Superior temporal gyrus (tissue), 1 donor: ENCODE results near the gene THEMIS.
A peak's percentile ranks its signal among the peaks of the same experiment; 100 is the strongest.
"Not testable (repeated sequence)": the region's sequence is repeated elsewhere in the genome, so short reads cannot be mapped to it uniquely, and the experiment has no call there.

Experiments used
- DNase-seq: peaks from one replicate; pipeline ENCODE4 v3.0.0-alpha.2; 2016; ENCODE audit errors: extremely low spot score

THEMIS gene

DNA sequence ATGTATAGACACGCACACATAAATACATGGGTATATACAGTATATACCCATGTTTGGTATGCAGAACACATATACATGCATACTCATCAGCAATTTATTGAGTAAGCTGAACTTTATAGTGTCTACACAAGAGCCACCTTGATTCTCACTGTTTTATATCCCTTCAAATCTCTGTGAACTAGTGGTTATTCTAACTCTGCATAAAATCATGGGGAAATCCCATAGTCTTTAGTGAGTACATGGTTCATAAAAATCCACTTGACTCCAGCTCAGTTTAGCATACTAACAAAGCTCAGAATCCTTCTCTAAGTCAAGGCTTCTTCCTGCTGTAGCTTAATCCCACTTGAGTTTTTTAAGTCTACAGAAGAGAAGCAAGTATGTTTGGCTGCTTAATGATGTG is 104.1 kb downstream of the THEMIS start:
- no peak for DNase-seq

DNA sequence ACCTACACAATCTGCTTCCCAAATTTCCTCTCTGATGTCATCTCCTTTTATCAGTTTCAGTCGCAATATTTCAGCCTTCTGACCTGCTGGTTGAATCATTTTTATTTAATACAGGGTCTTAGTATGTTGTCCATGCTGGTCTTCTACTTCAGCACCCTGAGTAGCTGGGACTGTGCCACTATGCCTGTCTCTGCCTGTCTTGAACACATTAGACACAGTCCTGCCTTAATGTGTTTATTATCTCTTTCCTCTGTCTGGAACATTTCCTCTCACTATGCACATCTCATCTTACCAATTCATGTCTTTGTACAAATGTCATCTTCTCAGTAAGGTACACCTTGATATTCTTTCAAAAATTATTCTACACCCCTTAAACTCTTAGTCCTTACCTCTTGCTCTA is 106.5 kb downstream of the THEMIS start:
- no peak for DNase-seq

DNA sequence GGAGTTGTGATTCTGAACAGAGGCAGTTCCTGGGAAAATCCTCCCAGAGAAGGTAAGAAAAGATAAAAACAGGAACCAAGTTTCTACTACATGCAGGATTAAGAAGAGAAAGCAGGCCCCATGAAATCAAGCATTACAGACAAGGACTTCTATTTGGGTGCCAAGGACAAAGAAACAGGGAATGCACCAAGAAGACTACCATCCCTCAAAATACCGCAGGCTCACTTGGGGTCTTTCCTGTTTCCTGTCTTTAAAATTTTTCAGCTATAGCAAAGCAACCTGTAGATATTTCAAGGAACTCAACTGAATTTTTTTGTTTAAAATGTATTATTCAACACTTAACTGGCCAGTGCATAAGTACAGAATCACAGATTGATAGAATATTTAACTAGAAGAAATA is 107.5 kb downstream of the THEMIS start:
- no peak for DNase-seq

DNA sequence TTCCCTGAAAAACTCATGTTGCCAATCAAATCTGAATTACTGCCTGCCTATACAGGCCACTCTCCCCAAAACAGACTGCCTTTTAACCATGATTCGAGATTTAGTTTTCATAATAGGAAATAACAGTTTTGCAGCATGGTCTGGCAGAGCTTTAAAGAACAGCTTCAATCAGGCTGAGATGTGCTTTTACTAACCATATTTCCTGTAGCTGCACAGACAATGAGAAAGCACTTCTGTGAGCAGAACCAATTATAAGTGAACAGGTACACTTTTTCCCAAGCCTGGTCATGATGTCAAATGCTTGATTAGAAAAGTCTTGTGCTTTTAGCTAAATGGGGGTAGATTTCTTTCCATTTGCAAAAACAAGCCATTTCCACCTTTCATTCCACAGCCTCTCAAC is 108.2 kb downstream of the THEMIS start:
- no peak for DNase-seq

DNA sequence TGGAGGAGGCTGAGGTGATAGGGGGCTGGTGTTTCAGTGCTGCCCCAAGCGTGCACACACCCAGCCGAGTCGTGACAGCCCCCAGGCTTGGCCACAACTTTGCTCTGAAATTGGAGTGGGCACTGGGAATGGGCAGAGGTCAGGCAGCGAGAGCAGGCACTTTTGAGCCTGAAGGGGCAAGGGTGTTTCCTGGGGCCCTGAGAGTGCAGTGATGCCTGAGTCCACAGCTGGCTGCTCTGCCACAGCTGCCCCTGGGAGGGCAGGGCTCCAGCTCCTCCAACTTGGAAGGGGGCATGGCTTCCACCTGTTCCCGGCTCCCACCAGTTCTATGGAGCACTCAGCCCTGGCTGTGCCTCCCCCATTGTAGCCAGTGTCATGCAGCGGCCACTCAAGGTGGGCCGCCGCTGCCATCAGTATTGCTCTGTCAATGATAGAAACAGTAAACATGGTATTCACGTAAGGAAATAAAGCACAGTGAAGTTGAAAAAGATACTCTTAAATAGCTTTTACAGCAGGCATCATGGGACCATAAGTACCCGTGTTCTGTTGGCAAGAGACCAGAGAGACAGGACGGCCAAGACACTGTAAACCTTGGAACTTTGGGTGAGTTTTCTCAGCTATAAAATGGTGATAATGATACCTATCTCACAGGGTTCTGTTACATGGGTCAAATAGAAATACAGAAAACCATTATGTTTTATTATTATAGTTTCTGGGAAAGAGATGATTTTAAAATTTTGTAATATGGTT is 108.9 kb downstream of the THEMIS start:
- no peak for DNase-seq

DNA sequence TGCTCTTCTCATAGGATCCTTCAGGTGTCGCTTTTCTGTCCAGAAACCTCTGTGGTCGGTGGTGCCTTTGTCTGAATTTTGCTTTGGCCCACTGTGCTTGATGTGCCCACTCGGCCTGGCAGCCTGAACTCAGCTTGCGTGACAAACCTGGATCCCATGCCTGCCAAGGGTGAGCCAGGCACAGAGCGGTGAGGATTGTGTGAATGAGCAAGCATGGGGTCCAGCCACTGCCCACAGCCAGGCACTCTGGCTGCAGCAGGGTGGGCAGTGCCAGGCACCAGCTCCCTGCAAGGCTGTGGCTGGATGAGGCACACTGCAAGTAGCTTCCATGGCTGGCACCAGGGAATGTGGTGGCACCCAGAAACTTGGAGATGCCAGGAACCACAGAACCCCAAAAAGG is 110.3 kb downstream of the THEMIS start:
- DNase-seq: no peak

DNA sequence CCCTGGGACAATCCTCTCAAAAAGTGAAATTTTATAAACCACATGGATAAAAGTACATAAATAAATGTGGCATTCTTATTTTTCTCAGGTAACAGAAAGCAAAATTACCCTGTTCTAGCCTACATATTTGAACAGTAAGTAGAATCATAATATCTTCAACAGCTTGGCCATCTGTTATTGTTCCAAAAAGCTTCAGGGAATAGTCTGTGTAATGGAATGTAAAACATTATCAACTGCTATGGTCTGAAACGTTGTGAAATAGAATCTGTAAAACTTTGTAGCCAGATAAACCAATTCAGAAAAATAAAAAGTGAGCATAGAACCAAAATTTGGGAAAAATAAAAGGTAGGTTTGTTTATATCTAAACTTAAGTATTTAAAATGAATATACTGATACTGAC is 114.7 kb downstream of the THEMIS start:
- DNase-seq: no peak

DNA sequence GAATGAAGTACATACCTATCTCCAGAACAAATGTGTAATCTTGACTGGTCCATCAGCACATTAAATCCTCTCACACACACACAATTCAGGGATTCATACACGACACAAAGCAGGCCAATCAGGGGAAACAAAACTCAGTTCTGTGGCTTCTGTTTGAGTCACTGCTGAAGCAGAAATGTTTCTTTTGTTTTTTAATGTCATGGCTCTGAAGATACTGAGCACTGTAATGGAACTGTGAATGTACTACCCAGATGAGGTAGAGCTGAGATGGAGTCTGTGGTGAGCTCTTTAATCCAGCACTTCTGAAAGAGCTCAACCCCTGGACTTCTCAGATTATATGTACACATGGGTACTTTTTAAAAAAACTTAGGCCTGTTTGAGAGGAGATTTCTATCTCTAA is 116.4 kb downstream of the THEMIS start:
- no peak for DNase-seq

DNA sequence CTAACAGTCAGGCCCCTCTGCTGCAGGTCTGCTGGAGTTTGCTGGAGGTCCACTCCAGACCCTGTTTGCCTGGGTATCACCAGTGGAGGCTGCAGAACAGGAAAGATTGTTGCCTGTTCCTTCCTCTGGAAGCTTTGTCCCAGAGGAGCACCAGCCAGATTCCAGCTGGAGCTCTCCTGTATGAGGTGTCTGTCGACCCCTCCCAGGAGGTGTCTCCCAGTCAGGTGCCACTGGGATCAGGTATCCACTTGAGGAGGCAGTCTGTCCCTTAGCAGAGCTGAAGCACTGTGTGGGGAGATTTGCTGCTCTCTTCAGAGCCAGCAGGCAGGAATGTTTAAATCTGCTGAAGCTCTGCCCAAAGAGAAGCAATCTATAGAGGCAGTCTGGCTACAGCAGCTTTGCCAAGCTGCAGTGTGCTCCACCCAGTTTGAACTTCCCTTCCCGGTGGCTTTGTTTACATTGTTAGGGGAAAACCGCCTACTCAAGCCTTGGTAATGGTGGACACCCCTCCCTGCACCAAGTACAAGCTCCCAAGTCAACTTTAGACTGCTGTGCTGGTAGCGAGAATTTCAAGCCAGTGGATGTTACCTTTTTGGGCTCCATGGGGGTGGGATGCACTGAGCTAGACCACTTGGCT is 119.1 kb downstream of the THEMIS start:
- DNase-seq: not testable (repeated sequence)

DNA sequence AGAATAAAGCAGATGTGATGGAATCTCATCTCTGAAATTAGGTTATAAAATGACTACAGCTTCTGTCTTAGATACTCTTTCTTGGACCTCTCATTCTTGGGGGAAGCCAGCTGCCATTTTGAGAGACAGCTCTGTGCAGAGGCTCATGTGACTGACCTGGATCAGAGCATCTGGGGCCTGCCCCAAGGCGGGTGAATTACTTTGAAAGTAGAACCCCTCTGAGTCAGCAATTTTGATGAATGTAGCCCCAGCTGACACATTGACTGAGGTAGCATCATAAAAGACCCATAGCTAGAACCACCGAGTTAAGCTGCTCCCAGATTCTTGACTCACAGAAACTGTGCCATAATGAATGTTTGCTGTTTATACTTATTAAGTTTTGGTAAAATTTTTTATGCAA is 124.5 kb downstream of the THEMIS start:
- no peak for DNase-seq

DNA sequence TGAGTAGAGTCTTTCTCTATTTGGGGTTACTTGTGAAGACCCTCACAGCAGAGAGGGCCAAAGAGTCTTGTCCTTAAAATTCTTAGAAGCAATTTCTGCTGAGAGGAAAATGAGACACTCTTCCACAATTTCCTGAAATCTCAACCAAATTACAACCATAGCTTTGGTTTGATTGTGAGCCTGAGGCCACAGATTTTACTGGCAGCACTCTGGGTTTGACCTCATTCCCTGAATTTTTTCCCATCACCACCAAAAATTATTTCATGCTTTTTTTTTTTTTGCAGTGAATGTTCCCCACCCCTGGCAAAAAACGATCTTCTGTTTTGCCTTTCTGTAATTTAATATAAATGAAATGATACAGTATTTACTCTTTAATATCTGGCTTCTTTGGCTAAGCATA is 125.5 kb downstream of the THEMIS start:
- DNase-seq: no peak

DNA sequence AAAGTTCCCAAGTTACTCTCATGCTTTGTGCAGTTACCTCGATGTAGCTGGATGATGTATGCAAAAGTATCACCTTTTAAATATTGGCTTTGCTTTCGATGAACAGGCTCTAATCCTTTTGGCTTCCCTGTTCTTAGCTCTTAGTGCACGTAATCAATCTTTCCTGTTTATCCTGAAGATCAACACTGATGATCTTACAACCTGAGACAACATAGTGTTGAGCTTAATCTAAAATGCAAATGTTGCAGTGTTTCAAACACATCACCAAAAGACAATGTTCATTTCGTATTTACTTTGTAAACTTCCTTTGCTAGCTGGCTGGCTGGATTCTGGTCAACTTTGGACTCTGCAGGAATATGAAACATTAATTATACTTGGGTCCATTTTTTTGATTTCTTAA is 132.1 kb downstream of the THEMIS start:
- no peak for DNase-seq

DNA sequence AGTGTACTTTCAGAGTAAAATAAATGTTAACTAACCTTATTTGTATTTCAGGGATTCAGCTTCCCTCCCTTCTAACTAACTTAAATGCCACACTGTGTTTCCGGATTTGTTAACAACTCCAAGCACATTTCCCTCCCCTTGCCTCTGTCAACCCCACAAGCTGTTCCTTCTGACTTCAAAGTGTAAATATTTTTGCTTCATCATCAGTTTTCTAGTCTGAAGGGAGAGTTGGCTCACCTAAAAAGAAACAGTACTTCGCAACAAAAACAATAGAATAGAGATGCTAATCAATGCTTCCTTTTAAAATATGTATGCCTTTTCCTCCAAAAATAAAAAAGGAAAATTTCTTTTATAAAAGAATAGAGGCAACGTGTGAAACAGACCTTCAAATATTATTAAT is 132.6 kb downstream of the THEMIS start:
- DNase-seq: no peak

DNA sequence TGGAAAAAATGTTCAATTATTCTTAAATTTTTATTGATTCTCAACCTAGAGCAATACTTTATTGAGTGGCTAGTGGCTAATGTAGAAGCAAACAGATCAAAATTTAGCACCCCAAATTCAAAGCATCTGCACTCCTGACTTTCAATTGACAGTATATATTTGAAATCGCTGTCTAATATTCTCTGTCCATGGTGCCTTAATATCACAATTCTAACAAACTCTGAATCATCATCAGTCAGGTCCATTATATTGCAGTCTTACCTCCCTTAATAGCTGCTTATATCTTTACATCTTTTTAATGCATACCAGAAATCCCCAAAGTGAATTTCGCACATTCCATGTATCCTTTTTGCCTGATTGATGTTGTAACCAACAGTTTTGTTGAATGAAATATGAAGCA is 134.9 kb downstream of the THEMIS start:
- no peak for DNase-seq

DNA sequence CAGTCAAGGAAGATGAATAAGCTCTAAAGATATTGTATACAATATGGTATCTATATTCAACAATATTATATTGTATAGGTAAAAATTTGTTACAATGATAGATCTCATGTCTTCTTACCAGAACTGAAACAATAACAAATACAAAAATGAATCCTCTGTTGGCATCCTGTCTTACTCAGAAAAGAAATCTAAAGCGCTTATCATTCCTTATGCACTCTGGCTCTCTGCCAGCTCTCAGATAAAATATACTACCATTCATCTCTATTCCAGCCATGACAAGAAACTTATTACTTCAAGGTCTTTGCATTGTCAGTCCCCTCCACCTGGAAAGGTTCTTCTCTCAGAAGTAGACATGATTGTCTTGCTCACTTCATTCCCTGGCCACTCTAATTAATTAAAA is 138.6 kb downstream of the THEMIS start:
- no peak for DNase-seq

DNA sequence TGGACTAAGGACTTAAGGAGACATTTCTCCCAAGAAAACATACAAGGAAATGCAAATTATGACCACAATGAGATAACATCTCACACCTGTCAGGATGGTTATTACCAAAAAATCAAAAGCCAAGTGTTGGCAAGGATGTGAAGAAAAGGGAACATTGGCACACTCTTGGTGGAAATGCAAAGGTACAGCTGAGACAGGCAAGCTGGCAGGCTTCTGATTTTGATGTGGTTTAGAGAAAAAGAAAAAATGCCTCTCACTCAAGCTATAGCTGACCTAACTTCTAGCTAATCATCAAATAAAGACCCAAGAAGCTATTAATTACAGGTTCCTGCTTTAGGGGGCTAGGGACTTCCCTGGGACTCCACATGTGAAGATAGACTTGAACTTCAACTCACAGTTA is 139.8 kb downstream of the THEMIS start:
- no peak for DNase-seq

DNA sequence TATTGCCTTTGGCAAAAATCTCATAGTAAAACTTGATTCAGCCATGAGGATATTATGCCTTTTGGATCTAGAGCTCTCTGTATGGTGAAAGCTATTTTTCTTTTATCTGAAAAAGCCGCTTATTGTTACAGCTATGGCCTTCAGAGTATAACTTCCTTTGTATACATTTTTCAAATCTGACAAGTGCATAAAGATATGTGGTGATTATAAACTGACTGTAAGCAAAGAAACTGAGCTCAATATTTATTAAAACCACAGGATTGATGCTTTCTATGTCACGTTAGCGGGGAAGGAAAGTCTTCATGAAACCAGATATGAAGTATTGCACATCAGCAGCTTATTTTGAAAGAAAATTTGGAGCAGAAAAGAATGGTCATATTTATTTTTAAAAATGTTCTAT is 151.8 kb downstream of the THEMIS start:
- DNase-seq: no peak

DNA sequence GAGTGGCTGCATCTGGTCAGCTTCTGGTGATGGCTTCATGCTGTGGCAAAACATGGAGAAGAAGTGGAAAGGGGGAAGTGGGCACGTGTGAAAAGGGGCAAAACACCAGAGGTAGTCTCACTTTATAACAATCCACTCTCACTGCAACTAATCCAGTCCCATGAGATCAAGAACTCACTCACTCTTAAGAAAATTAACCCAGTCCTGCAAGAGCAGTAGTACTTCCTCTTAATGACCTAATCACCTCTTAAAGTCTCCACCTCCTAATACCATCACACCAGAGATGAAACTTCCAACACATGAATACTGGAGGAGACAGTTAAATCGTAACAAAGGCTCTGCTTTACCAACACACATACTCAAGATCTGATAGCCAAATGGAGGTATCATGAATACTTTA is 152.6 kb downstream of the THEMIS start:
- no peak for DNase-seq

DNA sequence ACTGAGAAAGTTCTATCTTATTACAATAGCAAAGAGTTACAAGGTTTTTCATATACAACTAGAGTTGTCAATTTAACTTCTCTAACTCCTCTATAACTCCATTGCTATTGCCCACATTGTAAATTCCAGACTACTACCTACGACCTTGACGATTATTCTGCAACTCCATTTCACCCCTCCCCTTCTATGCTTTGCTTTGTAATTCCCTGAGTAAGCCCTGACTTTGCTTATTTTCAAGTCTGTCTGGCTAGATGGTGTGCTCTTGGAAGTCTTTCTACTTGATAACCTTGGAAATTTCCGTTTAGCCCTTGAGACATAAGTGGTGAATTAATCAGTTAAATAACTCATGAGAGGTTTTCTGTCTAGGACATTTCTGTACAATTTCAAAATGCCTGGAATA is 162.4 kb downstream of the THEMIS start:
- DNase-seq: no peak

DNA sequence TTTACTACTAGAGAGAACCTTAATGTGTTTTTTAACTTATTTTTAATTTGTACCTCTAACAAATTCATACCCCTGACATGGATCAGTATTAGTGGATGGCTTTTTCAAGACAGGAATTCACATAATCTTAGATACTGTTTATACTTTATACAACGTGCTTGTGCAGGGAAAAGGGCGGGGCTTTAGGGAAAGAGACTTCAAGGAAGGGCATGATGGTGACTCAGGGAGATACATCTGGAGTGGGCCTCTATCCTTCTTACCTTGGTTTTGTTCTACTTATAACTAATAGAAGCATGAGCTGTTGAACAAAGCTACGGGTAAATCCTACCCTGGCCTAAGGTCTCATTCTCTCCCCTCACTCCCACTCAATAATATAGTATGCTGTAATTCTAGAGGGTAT is 163.1 kb downstream of the THEMIS start:
- no peak for DNase-seq

DNA sequence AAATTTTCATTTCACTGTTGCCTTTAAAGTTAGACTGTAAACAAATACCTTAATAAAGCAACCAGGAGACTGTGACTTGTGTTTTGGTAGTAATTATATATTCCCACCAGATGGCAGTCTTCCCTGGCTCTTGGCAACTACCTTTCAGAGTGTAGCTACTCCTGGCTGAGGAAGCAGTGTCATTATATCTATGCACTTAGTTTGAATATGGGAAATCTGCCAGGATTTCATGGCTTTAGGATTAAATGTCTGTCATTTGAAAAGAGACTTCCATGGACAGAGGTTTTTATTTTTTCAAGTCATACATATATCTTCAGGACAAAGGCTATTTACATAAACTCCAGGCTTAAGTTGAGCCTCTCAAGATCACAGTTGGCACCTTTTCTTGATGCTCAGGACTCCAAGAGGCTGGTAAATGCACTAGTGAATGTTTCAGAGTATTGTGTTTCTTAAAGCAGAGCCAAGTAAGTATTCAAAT is 163.8 kb downstream of the THEMIS start:
- DNase-seq: peak; percentile 93

DNA sequence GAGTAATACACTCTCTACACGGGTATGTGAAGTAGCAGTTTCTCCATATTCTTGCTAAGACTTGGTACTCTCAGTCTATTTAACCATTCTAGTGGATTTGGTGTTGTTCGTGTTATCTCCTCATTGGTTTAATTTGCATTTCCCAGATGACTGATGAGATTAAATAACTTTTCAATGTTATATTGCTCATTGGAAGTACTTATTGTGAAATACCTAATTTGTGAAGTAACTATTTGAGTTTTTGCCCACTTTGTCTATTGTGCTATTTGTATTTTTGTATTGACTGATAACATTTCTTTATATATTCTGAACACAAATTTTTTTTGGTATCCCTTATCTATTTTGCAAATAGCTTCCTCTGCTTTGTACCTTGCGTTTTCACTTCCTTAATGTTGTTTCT is 167.9 kb downstream of the THEMIS start:
- no peak for DNase-seq

DNA sequence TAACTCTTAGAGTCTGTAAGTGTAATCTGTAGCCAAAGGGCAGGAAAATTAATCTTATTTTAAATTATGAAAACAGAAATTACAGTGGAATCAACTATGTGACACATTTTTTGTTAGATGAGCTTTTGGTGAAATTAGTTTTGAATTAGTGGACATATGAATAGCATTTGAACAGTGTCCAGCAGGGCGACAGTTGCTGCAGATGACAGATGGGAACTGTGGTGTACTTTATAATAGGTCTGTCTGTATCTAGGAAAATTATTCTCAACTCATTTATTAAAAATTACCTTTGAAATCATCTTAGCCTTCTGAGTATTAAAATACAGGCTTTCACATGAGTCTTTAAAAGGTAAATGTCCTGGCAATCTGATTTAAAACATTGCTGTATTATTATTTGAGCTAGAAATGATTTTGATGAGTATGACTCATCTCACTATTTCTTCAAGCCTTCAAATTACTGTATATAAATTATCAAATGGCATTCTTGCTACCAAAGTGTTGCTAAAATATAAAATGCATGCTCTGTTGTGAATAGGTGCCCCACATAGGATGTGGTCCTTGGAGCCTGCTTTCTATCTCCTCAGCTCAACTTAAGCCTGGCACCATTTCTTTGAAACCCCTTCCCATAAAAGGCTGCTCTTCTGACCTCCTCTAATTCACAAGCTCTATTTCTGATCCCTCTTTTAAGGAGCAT is 173.5 kb downstream of the THEMIS start:
- DNase-seq: no peak
